Measurements from ENCODE around the gene FGFR3. TPM values are rescaled to one million over a fixed set of nuclear protein-coding genes. Genes with fewer than 3 reads are reported as not detected.

FGFR3 gene
- polyA plus RNA-seq, 3 donors = 1.9 to 28.9 (median 2.8) TPM

DNA sequence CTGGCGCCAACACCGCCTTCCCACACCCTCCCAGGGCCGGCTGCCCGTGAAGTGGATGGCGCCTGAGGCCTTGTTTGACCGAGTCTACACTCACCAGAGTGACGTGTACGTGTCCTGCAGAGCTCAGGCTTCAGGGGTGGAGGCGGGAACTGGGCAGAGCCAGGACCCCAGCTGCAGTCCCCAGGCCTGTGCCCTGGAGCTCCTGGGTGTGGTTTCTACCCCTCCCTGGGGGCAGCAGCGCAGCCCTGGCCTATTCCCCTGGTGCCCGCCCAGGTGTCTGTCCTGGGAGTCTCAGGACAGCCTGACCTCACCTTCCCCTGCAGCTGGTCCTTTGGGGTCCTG lies 13.1 kb downstream of the FGFR3 start:
- WGBS, 3 donors = 85 to 94% (median 92%) methylated on average over 11 of the region's 11 CpGs
- H3K27ac ChIP-seq (ENCODE audit: low read depth, low read length) = no peak overlapping the region

DNA sequence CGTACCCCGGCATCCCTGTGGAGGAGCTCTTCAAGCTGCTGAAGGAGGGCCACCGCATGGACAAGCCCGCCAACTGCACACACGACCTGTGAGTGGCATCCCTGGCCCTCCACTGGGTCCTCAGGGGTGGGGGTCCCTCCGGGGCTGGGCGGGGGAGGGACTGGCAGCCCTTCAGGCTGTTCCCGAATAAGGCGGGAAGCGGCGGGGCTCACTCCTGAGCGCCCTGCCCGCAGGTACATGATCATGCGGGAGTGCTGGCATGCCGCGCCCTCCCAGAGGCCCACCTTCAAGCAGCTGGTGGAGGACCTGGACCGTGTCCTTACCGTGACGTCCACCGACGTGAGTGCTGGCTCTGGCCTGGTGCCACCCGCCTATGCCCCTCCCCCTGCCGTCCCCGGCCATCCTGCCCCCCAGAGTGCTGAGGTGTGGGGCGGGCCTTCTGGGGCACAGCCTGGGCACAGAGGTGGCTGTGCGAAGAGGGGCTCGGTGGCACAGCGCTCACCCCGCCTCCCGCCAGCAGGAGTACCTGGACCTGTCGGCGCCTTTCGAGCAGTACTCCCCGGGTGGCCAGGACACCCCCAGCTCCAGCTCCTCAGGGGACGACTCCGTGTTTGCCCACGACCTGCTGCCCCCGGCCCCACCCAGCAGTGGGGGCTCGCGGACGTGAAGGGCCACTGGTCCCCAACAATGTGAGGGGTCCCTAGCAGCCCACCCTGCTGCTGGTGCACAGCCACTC lies 13.7 kb downstream of the FGFR3 start:
- no peak overlapping the region for H3K27ac ChIP-seq (ENCODE audit: low read depth, low read length)
- WGBS, 3 donors = 89 to 91% (median 90%) methylated on average over 33 to 41 of the region's 41 CpGs

DNA sequence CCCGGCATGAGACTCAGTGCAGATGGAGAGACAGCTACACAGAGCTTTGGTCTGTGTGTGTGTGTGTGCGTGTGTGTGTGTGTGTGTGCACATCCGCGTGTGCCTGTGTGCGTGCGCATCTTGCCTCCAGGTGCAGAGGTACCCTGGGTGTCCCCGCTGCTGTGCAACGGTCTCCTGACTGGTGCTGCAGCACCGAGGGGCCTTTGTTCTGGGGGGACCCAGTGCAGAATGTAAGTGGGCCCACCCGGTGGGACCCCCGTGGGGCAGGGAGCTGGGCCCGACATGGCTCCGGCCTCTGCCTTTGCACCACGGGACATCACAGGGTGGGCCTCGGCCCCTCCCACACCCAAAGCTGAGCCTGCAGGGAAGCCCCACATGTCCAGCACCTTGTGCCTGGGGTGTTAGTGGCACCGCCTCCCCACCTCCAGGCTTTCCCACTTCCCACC lies 14.3 kb downstream of the FGFR3 start:
- WGBS, 3 donors = 78 to 85% (median 83%) methylated on average over 15 to 16 of the region's 16 CpGs
- no peak overlapping the region for H3K27ac ChIP-seq (ENCODE audit: low read depth, low read length)

DNA sequence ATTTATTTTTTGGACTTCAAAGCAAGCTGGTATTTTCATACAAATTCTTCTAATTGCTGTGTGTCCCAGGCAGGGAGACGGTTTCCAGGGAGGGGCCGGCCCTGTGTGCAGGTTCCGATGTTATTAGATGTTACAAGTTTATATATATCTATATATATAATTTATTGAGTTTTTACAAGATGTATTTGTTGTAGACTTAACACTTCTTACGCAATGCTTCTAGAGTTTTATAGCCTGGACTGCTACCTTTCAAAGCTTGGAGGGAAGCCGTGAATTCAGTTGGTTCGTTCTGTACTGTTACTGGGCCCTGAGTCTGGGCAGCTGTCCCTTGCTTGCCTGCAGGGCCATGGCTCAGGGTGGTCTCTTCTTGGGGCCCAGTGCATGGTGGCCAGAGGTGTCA lies 15.3 kb downstream of the FGFR3 start:
- WGBS, 3 donors = 70 to 84% (median 83%) methylated on average over 6 of the region's 6 CpGs
- H3K27ac ChIP-seq (ENCODE audit: low read depth, low read length) = no peak overlapping the region

DNA sequence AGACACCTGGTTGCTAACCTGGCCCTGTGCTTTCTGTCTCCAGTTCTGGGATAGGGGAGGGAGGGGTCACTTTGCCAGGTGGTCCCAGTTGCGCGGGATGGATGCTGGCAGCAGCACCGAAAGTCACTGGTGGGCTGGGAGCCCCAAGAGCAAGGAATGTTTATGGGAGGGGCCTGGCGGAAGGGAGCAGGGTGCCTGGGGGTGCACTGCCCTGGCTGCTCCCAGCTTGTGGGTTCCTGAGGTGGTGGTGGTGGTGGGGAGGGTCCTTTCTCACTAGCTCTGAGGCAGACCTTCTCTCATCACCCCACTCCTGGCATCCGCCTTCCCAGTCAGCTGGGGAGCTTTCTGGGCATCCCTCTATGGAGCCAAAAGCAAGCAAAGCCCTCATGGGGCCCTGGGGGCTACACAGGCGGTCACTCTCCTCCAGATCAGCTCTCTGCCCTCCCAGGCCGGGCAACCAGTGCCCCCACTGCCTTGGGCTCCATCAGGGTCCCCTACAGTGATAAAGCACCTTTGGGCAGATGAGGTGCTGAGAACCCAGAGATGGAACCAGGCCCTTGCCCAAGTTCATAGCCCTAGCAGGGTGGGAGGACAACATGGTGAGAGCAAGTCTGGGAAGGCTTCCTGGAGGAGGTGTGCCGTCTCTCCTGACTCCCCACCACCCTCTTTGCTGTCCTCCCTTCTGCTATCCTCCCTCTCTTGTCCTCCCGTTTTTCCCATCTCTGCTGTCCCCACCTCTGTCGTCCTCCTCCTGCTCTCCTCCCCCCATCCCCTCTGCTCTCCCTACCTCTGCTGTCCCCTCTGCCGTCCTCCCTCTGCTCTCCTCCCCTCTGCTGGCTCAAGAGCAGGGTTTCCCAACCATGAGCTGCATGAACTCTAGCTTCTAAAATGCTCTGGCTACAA lies 16.0 kb downstream of the FGFR3 start:
- 76 to 82% (median 81%) methylated on average over 8 to 11 of the region's 11 CpGs for WGBS, 3 donors
- H3K27ac ChIP-seq (ENCODE audit: low read depth, low read length) = no peak overlapping the region

DNA sequence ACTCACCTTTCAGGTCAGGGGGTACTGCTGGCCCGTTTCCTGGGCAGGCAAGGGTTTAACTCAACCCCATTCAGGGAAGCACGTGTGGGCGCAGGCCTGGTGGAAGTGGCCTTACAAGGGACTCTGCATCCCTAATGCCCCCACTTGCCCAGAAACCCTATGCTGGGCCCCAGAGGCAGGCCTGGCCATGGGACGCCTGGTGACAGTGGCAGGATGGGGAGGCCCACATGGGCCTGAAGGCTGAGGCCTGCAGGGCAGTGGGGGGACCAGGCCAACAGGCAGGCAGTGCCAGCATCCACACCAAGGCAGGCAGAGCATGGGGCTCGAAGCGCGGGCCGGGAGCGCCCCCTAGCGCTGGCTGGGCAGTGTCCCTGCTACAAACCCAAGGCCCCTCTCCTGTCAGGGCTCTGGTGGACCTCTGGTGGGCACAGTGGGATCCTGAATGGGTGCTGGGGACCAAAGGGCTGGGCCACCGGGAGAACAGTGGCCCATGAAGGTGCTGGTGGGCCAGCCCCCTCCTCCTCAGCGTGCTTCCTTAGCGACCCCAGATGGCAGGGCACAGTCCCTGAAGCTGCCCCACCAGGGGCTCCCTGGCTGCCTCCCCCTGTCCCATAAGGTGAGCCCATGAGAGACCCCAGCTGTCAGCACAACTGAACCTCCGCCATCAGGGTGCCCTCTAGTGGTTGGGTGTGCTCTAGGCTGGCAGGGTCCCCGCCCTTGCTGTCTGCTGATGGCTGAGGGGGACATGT lies 16.8 kb downstream of the FGFR3 start:
- 27 to 29% (median 28%) methylated on average over 15 of the region's 15 CpGs for WGBS, 3 donors
- H3K27ac ChIP-seq (ENCODE audit: low read depth, low read length) = no peak overlapping the region

DNA sequence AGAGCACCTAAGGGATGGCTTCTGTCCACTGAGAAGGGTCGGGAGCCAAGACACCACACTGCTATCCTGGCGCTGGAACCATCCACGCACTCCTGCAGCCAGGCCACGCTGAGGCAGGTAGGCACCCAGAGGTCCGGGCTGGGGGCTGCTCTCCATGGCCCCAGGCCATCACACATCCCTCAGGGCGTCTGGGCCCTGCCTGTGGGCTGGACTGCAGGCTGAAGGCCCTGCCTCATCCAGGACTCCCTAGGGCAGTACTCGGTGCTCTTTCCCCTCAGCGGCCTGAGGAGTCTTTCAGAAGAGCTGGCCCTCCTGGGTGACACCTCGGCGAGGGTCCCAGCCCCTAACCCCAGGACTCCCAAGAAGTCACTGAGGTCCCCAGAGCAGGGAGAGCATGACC lies 17.7 kb downstream of the FGFR3 start:
- 88 to 95% (median 89%) methylated on average over 10 of the region's 10 CpGs for WGBS, 3 donors
- H3K27ac ChIP-seq (ENCODE audit: low read depth, low read length) = no peak overlapping the region

DNA sequence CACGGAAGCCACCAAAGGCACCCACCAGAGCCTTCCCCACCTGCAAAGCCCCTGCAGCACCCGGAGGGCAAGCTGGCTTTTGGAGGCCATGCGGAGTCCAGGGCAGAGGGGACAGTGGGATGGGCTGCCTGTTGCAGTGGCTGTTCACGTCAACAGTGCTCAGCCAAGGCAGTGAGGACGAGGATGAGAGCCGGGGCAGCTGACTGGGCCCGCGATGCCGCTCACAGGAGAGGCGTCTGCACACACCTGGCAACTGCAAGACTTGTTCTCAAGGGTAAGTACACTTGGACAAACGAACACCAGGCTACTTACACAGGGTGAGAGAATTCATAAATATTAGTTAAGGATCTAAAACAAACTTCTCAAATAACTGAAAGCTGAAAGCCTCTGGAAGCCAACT lies 19.6 kb downstream of the FGFR3 start:
- 61 to 86% (median 84%) methylated on average over 11 of the region's 11 CpGs for WGBS, 3 donors
- H3K27ac ChIP-seq (ENCODE audit: low read depth, low read length) = no peak overlapping the region

DNA sequence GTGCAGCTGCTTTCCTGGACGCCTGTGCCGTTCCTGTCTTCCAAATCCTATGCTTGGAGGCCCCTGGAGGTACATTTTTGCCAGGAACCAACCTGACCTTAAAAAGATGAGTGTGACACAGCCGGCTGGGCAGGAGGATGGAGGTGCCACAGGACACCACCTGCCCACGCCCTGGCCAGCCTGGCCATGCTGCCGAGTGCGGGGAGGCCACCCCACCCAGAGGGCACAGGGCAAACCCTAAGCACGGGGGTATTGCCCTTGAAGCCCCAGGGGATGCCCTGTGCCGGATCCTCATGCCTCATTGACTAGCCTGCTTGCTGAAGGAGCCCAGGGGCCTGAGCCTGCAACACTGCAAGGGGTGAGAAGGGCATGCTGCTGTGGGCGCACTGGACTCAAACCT lies 20.1 kb downstream of the FGFR3 start:
- H3K27ac ChIP-seq (ENCODE audit: low read depth, low read length) = no peak overlapping the region
- 62 to 80% (median 69%) methylated on average over 9 of the region's 9 CpGs for WGBS, 3 donors

DNA sequence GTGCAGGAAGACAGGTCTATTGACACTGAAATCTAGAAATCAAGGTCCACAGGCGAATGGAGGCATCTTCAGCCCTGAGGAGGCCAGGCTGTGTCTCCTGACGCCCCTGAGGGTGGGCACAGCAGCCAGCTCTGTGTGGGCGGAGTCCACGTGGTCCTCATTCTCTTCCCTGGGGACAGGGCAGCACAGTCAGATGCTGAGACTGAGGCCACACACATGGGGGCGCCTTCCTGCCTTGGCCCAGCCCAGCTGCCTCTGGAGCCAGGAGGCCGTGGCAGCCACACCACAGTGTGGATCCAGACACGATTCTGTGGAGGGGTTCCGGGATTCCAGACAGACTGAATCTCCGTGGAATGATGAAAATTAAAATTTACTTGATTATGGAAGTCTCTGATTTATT lies 20.8 kb downstream of the FGFR3 start:
- WGBS, 3 donors = 67 to 77% (median 74%) methylated on average over 9 of the region's 9 CpGs
- no peak overlapping the region for H3K27ac ChIP-seq (ENCODE audit: low read depth, low read length)

DNA sequence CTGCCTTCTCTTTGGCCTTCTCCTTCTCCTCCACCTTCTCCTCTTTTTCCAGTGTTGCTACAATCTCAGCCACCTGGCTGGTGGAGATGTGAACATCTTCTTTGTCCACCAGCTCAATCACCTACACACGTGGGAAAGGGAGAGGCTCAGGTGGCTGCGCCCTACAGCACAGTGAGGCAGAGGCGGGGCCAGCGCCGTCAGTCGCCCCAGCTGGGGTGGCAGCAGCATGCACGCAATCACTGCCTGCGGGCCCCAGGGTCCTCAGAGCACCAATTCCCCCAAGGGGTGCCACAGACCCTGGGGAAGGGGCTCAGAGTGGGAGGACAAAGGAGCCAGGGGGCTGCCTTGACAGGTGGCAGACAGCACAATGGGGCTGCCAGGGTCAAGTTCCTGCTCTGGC lies 21.4 kb downstream of the FGFR3 start:
- H3K27ac ChIP-seq (ENCODE audit: low read depth, low read length) = no peak overlapping the region
- WGBS, 3 donors = 97% methylated on average over 8 of the region's 8 CpGs

DNA sequence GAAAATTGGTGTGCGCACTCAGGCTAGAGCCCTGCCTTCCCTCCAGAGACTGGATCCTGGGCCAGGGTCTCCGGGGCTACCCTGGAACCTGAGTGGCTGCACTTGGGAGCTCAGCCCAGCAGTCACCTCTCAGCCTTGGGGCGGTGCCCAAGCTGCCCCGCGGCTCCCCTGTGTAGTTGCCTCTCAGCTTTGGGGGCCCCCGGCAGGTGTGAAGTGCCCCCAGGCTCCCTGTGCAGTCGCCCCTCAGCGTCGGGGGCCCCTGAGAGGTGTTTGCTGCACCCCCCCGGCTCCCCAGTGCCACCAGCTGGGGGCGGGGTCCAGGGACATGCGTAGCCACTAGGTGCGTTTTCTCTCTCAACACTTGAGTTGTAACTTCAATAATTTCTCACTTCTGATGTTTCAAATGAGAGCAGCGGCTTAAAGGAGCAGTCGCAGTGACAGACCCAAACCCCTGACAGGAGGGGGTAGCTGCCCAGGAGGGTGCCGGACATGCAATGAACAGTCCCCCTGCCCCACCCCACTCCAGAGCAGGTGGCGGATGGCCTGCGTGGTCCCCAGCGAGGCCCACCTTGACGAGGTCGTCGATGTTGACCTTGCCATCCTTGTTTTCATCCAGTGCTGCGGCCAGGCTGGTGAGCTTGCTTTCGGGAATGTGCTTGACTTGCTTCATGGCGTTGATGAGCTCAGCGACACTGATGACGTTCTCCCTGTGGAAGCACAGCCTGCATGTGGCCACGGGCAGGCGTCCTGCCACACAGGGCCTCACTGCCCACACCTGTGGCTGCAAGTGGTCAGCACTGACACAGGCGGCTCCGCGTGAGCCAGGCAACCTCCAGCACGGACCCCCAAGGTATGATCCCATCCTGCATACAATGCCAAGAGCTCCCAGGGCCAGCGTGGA lies 22.3 kb downstream of the FGFR3 start:
- 92 to 95% (median 94%) methylated on average over 34 of the region's 34 CpGs for WGBS, 3 donors
- H3K27ac ChIP-seq (ENCODE audit: low read depth, low read length) = no peak overlapping the region

DNA sequence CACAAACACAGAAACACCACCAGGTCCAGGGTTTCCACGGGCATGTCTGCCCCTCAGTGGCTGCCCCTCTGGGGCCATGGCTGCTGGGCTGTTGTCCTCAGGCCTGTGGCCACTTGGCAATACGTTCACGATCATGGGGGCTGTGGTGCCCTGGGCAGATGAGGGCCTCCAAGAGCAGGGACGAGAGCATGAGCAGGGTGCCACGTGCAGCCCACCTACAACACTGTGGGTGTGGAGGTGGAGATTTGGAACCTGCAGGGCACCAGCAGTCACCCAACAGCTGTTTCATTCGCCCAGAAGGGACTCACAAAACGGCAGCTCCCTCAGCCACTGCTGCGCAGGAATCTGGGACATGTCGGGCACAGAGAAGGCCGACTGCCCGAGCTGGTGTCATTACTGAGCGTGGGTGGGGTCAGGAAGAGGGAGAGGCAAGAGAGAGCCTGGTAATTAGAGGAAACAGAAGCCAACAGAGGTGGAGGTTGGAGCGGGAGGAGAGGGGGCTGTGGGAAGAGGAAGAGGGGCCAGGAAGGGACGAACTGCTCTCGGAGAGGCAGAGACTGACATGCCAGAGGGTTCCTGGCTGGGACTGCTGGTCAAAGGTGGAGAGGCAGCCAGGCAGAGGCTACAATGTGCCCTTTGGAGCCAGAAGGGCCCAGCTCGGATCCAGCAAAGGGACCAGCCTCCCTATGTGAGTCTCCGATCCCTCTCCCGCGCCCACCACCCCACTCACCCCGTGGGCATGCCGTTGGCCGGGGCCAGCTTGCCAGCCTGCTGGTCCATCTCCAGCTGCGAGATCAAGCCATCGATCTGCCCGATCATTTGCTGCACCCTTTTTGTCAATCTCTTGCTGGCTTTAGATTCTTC lies 23.1 kb downstream of the FGFR3 start:
- WGBS, 3 donors = 84 to 90% (median 90%) methylated on average over 25 of the region's 25 CpGs
- H3K27ac ChIP-seq (ENCODE audit: low read depth, low read length) = no peak overlapping the region

DNA sequence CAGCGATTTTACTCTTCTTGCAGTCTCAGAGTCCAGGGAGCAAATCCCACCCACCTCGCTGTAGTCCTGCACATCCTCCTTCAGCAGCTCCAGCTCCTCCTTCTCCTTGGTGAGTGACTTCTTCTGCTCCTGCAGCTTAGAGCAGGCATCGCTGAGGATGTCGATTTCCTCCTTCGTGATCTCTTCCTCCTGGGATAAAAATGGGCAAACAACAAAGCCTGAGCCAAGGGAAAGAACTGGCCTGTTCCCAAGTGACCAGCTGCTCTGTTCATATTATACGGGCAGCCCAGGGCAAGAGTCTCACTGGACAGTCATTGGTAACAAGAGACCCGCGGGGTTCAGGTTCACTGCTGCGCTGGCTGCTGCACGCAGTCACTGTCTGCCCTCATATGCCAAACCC lies 26.2 kb downstream of the FGFR3 start:
- WGBS, 3 donors = 47 to 79% (median 70%) methylated on average over 10 of the region's 10 CpGs
- no peak overlapping the region for H3K27ac ChIP-seq (ENCODE audit: low read depth, low read length)

DNA sequence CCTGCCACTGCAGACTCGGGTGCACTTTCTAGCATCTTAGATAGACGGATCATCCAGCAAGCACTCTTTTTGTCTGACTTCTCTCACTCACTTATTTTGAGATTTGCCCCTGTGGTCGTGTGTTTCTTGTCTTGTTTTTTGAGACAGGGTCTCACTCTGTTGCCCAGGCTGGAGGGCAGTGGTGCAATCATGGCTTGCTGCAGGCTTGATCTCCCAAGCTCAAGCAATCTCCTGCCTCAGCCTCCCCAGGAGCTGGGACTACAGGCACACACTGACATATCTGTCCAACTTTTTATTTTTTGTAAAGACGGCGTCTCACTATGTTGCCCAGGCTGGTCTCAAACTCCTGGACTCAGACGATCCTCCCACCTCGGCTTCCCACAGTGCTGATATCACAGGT lies 26.7 kb downstream of the FGFR3 start:
- 80 to 91% (median 82%) methylated on average over 7 of the region's 7 CpGs for WGBS, 3 donors
- no peak overlapping the region for H3K27ac ChIP-seq (ENCODE audit: low read depth, low read length)

DNA sequence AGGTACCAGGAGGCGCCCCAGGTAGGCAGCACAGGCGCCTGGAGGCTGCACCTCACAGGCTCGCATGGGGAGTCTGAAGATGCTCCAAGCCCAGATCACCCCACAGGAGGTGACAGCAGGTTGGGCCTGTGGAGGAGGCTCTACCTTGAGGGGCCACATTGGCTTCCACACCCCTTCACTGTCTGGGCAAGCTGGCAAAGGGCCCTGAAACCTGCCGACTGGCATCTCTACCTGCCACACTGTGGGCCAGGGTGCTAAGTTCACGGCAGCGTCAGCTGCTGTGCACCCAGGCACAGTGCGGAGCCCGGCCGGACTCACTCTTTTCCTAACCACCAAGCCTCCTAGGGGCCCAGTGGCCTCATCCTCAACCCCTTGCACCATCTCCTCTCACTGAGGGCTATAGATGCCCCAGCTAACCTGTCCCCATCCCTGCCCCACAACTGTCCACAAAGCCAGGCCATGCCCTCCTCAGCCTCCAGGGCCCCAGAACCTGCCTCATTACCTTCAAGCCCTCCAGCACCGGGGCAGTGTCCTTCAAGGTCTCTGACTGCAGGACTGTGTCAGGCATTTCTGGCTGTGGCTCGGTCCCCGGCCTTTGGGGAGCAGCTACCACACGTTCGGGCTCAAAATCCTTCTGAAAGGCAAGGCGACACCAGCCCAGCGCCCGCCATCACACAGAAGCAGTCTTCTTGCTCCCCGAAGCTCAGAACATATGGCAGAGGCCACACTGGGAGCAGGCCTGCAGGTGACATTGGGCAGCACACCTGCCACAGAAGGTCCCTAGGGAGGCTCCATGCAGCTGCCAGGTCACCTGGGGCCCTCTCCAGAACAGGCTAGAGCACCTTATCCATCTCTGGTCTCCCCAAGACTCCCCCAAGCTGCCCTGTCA lies 28.8 kb downstream of the FGFR3 start:
- WGBS, 3 donors = 97 to 99% (median 97%) methylated on average over 18 of the region's 18 CpGs
- no peak overlapping the region for H3K27ac ChIP-seq (ENCODE audit: low read depth, low read length)
